ENCODE data around the gene SMAD2.
"Not testable (repeated sequence)": the region's sequence is repeated elsewhere in the genome, so short reads cannot be mapped to it uniquely, and the experiment has no call there.

Gene SMAD2

DNA sequence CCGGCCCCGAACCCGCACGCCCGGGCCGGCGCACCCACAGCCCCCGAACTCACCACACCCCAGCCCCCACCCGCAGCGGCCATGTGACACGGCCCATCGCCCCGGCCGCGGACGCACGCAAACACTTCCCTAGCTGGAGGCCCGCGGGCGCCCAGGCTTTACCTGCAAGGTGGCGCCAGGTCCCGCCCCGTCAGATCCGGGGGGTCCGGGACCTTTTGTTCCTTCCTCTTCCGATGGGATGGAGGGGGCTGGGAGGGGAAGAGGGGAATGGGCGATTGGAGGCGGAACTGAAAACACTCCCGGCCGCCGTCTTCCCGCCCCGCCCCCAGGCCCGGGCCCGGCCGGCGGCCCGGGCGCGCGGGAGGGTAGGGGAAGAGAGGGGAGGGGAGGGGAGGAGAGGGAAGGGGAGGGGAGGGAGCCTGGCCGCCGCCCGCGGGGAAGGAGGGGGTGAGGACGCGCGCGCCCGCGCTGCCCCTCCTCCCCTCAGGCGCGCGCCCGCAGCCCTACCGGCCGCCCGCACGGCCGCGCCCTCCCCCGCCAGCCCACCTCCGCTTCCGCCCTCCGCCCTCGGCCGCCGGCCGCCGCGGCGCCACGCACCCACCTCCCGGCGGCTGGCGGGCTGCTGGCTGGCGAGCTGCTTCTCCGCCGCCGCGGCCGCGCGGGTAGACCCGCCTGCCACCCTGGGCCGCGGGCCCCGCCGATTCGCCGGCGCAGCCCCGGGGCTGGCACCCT lies at the start of gene SMAD2:
SMAD2 (minus strand) TSS at position 461 of the 732 bp plus-strand sequence. CDS start 33,903 bp downstream, outside the sequence.
- peak within 1 kb of the TSS; percentile 93 for H3K27ac Mint-ChIP-seq
- no peaks in the 10 kb centered on the region for H3K27me3 Mint-ChIP-seq
- peaks cover 30% of the 10 kb centered on the region for H3K36me3 Mint-ChIP-seq (ENCODE audit: low read depth)
- H3K4me3 Mint-ChIP-seq: peak within 1 kb of the TSS; percentile 92
- H3K4me1 Mint-ChIP-seq (ENCODE audit: low read depth): peaks cover 46% of the 10 kb centered on the region
- DNase-seq: peak; percentile 86
- no peaks in the 10 kb centered on the region for H3K9me3 Mint-ChIP-seq

DNA sequence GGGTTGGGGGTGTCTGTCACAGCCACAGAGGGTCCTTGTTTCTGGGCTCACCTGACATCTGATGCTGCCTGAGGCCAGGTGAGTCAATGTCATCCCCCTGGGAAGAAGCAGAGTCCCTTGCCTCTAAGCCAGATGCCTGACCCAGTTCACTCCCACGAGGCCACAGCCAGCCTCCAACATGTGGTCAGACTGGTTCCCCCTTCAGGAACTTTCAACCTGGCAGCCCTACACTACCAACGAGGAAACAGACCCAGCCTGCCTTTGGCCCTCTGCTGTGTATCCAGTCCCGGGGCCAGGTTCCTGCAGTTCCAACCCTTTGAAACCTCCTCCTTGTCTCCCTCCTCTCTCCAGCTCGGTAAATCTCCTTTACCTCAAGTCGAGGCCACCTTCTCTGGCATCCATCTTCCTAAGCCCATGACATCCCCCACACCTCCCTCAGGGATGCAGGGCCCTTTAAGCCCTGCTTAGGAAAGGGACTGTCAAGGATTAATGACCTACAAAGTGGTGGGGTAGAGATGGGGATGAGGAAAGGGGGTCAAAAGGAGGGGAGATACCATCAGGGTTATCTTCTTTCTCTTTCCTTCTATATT lies 49.2 kb upstream of the SMAD2 start:
- Mint-ChIP-seq H3K27ac (no peak overlapping the region), H3K9me3 (no peaks in the 10 kb centered on the region), H3K4me3 (no peak overlapping the region), H3K4me1 (ENCODE audit: low read depth) (no peaks in the 10 kb centered on the region), H3K27me3 (no peaks in the 10 kb centered on the region), H3K36me3 (ENCODE audit: low read depth) (no peaks in the 10 kb centered on the region)
- DNase-seq: no peak

DNA sequence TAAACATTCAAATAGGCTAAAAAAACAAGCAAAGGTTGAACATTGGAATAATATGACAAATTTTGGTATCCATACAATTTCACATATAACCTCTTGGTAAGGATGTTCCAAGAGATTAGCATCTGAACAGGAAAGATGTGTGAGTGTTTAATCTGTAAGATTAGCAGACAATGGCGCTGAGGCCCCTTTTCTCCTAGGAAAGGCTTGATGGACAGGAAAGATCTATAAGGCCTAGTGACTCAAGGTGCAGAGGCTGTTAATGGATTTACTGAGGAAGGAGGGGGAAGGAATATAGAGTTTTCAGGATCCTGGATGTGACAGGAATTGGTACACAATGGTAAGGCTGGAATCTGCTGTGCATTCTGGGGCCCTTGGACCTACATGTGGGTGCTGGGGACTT lies 48.1 kb upstream of the SMAD2 start:
- H3K9me3 Mint-ChIP-seq: no peaks in the 10 kb centered on the region
- no peak overlapping the region for H3K4me3 Mint-ChIP-seq
- H3K27me3 Mint-ChIP-seq: peaks cover 4% of the 10 kb centered on the region
- no peak for DNase-seq
- no peaks in the 10 kb centered on the region for H3K36me3 Mint-ChIP-seq (ENCODE audit: low read depth)
- H3K4me1 Mint-ChIP-seq (ENCODE audit: low read depth): no peaks in the 10 kb centered on the region
- H3K27ac Mint-ChIP-seq: no peak overlapping the region

GRCh38 chr18:47978141-47978540 lies 47.7 kb upstream of the SMAD2 start:
- Mint-ChIP-seq H3K36me3 (ENCODE audit: low read depth) (no peaks in the 10 kb centered on the region), H3K4me1 (ENCODE audit: low read depth) (no peaks in the 10 kb centered on the region), H3K27ac (no peak overlapping the region), H3K9me3 (no peaks in the 10 kb centered on the region), H3K4me3 (no peak overlapping the region), H3K27me3 (peaks cover 5% of the 10 kb centered on the region)
- DNase-seq: no peak

- Mint-ChIP-seq H3K36me3 (ENCODE audit: low read depth) (no peaks in the 10 kb centered on the region), H3K4me1 (ENCODE audit: low read depth) (no peaks in the 10 kb centered on the region), H3K27ac (no peak overlapping the region), H3K9me3 (no peaks in the 10 kb centered on the region), H3K27me3 (peaks cover 19% of the 10 kb centered on the region), H3K4me3 (no peak overlapping the region)
- DNase-seq: no peak
These were observed 45.2 kb upstream of the SMAD2 start for GRCh38 chr18:47975701-47976100.

DNA sequence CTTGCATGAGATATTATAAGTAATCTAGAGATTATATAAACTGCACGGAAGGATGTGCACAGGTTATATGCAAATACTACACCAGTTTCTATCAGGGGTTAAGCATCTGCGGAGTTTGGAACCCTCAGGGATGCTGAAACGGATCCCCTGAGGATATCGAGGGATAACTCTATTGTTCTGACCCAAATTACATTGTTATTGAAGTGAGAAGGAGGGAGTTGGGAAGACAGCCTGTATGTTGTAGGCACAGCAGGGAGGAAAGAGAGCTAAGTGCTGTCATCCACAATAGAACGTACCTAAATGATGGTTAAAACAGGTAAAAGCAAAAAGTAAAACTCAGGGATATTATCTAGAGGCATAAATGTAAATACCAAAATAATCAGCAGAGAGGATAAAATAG lies 44.6 kb upstream of the SMAD2 start:
- no peaks in the 10 kb centered on the region for H3K4me1 Mint-ChIP-seq (ENCODE audit: low read depth)
- DNase-seq: no peak
- H3K27ac Mint-ChIP-seq: no peak overlapping the region
- H3K36me3 Mint-ChIP-seq (ENCODE audit: low read depth): no peaks in the 10 kb centered on the region
- H3K9me3 Mint-ChIP-seq: no peaks in the 10 kb centered on the region
- no peak overlapping the region for H3K4me3 Mint-ChIP-seq
- H3K27me3 Mint-ChIP-seq: peaks cover 21% of the 10 kb centered on the region

DNA sequence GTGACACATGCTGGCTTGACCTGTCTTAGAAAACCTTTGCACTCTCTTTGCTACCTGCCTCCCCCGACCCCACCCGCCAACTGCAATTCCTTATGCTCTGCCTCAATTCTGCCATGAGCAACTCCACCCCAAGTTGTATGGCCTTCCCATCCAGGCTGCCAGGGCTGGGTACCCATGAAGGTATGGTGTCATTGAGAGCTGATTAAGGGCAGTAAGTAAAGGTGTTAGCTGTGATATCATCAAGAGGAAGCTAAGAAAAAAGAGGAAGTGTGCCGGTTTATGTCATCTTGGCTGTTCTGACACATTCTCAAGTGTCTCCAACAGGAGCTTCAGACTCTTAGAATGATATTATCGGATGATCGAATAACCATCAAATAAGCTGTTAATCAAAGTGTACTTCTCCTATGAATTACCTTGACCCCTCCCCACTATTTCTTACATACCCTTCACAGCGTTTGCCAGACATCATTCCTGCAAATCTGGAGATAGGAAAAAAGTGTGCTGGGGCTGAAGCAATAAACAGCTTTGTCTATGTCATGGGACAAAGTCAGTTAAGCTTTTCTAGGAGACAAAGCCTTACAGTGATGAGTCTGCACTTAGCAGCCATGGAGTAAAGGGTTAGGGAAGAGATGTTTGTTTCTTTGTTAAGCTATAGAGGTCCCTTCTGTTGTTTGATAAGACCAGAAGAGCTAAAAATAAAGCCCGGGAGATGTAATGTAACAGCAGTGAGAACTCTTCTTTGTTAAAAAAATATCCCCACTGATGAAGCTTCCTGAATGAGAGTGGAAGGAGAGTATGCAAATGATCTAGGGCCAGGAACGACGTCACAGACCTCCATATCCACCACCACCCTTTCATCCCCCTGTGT lies 40.4 kb upstream of the SMAD2 start:
- no peak overlapping the region for H3K27ac Mint-ChIP-seq
- no peak overlapping the region for H3K4me3 Mint-ChIP-seq
- no peaks in the 10 kb centered on the region for H3K36me3 Mint-ChIP-seq (ENCODE audit: low read depth)
- H3K27me3 Mint-ChIP-seq: peaks cover 21% of the 10 kb centered on the region
- H3K4me1 Mint-ChIP-seq (ENCODE audit: low read depth): no peaks in the 10 kb centered on the region
- DNase-seq: no peak
- no peaks in the 10 kb centered on the region for H3K9me3 Mint-ChIP-seq

- peaks cover 21% of the 10 kb centered on the region for H3K27me3 Mint-ChIP-seq
- no peak overlapping the region for H3K27ac Mint-ChIP-seq
- no peaks in the 10 kb centered on the region for H3K9me3 Mint-ChIP-seq
- H3K4me3 Mint-ChIP-seq: no peak overlapping the region
- DNase-seq: no peak
- no peaks in the 10 kb centered on the region for H3K4me1 Mint-ChIP-seq (ENCODE audit: low read depth)
- no peaks in the 10 kb centered on the region for H3K36me3 Mint-ChIP-seq (ENCODE audit: low read depth)
These were observed 39.4 kb upstream of the SMAD2 start for GRCh38 chr18:47969816-47970215.

GRCh38 chr18:47968721-47969120 lies 38.3 kb upstream of the SMAD2 start:
- H3K27ac Mint-ChIP-seq: no peak overlapping the region

GRCh38 chr18:47968006-47968676 lies 37.7 kb upstream of the SMAD2 start:
- Mint-ChIP-seq H3K9me3 (peaks cover 2% of the 10 kb centered on the region), H3K4me3 (no peak overlapping the region), H3K36me3 (ENCODE audit: low read depth) (no peaks in the 10 kb centered on the region), H3K27me3 (peaks cover 15% of the 10 kb centered on the region), H3K27ac (no peak overlapping the region), H3K4me1 (ENCODE audit: low read depth) (no peaks in the 10 kb centered on the region)
- DNase-seq: no peak

More at GRCh38 chr18:47968721-47969120, 38.3 kb upstream of the SMAD2 start:
- Mint-ChIP-seq H3K27me3 (peaks cover 17% of the 10 kb centered on the region), H3K4me3 (no peak overlapping the region), H3K4me1 (ENCODE audit: low read depth) (no peaks in the 10 kb centered on the region), H3K9me3 (no peaks in the 10 kb centered on the region), H3K36me3 (ENCODE audit: low read depth) (no peaks in the 10 kb centered on the region)
- no peak for DNase-seq

- Mint-ChIP-seq H3K4me1 (ENCODE audit: low read depth) (no peaks in the 10 kb centered on the region), H3K4me3 (no peak overlapping the region), H3K27ac (no peak overlapping the region), H3K9me3 (peaks cover 27% of the 10 kb centered on the region), H3K36me3 (ENCODE audit: low read depth) (no peaks in the 10 kb centered on the region), H3K27me3 (no peaks in the 10 kb centered on the region)
- DNase-seq: no peak
These were observed 33.6 kb upstream of the SMAD2 start for GRCh38 chr18:47964053-47964452.

GRCh38 chr18:47961003-47961402 lies 30.5 kb upstream of the SMAD2 start:
- H3K4me3 Mint-ChIP-seq; H3K27me3 Mint-ChIP-seq; H3K27ac Mint-ChIP-seq; H3K4me1 Mint-ChIP-seq (ENCODE audit: low read depth); DNase-seq; H3K36me3 Mint-ChIP-seq (ENCODE audit: low read depth): not testable (repeated sequence)
- peaks cover 27% of the 10 kb centered on the region for H3K9me3 Mint-ChIP-seq

- peaks cover 11% of the 10 kb centered on the region for H3K4me1 Mint-ChIP-seq (ENCODE audit: low read depth)
- no peak overlapping the region for H3K4me3 Mint-ChIP-seq
- DNase-seq: peak; percentile 35
- no peaks in the 10 kb centered on the region for H3K9me3 Mint-ChIP-seq
- H3K27me3 Mint-ChIP-seq: no peaks in the 10 kb centered on the region
- H3K36me3 Mint-ChIP-seq (ENCODE audit: low read depth): no peaks in the 10 kb centered on the region
- peak overlapping the region; percentile 33 for H3K27ac Mint-ChIP-seq
These were observed 23.0 kb upstream of the SMAD2 start for GRCh38 chr18:47953471-47953931.

DNA sequence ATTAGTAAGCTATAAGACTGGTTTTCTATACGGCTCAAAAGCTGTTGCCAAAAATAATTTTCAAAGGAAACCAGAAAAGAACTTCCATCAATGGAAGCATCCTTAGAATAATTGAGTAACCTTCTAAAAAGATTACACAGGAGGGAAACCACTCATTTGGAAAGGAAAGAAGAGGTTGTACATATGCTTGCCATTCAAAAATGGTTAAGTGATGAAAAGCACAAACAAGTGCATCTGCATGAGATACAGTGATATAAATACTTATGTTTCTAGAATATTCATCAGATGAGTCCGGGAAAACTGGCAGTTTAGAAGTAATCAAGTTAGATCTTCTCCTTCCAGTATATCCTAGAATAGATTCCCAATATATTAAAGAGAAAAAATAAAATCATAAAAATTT lies 20.1 kb upstream of the SMAD2 start:
- peaks cover 14% of the 10 kb centered on the region for H3K4me1 Mint-ChIP-seq (ENCODE audit: low read depth)
- no peak overlapping the region for H3K27ac Mint-ChIP-seq
- no peaks in the 10 kb centered on the region for H3K36me3 Mint-ChIP-seq (ENCODE audit: low read depth)
- no peak overlapping the region for H3K4me3 Mint-ChIP-seq
- DNase-seq: no peak
- H3K27me3 Mint-ChIP-seq: peaks cover 2% of the 10 kb centered on the region
- H3K9me3 Mint-ChIP-seq: peaks cover 3% of the 10 kb centered on the region

All from activated T-cell treated with anti-CD3 and anti-CD28 coated beads, Interleukin-2, amount 50 U/mL, for 24 hours (primary cell).